NB4 (cell line): Measurements from ENCODE around the gene CEP104.
"Not testable (repeated sequence)": the region's sequence is repeated elsewhere in the genome, so short reads cannot be mapped to it uniquely, and the experiment has no call there.

ENCODE experiments used
- DNase-seq: peaks from one replicate; pipeline ENCODE4 v3.0.0; 2010; ENCODE audit warnings: low read depth
- H3K4me3 ChIP-seq: one replicate; pipeline ENCODE4 v1.5.1; 2011; ENCODE audit warnings: mild to moderate bottlenecking, low read depth, low read length, moderate library complexity
- MYC ChIP-seq: IDR thresholded peaks from 2 replicates; pipeline ENCODE4 v1.6.1; 2011; ENCODE audit warnings: low read depth, low read length
- POLR2A ChIP-seq: IDR thresholded peaks from 2 replicates; pipeline ENCODE4 v1.6.1; 2011; ENCODE audit warnings: mild to moderate bottlenecking; ENCODE audit not compliant: insufficient read length; ENCODE audit errors: extremely low read depth
- TF ChIP-seq, protein P1 (sequence below): IDR thresholded peaks from one replicate; pipeline ENCODE4 v1.5.1; 2012; ENCODE audit warnings: low read depth, low read length
- TF ChIP-seq, protein P2 (sequence below): IDR thresholded peaks from 2 replicates; pipeline ENCODE4 v1.6.1; 2011; ENCODE audit warnings: low read depth, low read length

The CEP104 gene

DNA sequence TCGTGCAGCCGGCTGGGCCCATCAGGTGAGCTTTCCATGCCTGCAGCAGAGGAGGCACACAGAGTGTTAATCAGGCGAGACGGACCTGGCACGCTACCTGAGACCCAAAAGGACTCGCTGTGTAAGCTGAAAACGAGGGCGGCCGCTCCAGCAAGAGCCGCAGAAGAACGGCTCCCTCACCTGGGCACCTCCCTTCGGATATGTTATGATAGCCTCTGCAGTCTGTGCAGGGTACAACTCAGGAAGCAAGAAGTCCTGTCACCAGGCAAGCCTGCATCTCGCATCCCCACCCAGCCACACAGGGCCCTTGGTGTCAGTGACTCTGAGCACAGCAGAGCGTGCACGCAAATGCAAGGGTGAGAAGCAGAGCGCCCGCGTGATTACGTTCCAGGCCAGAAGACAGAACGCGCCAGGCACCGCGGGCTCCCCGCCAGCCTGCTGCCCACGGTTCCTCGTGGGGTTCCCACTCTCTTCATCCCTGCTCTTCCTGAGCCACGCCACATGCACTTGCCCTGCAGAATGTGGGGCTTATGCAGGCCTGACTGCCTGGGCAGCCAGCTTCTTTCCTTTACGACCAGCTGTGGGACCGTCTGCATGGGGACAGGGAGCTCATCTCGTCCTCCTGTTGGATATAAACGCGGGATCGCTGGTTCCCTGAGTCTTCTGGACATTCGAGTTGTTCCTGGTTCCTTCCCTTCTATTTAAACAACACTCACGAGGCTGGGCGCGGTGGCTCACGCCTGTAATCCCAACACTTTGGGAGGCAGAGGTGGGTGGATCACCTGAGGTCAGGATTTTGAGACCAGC lies 40.5 kb downstream of the CEP104 start:
- no peak for DNase-seq
- H3K4me3 ChIP-seq: no peak overlapping the region

DNA sequence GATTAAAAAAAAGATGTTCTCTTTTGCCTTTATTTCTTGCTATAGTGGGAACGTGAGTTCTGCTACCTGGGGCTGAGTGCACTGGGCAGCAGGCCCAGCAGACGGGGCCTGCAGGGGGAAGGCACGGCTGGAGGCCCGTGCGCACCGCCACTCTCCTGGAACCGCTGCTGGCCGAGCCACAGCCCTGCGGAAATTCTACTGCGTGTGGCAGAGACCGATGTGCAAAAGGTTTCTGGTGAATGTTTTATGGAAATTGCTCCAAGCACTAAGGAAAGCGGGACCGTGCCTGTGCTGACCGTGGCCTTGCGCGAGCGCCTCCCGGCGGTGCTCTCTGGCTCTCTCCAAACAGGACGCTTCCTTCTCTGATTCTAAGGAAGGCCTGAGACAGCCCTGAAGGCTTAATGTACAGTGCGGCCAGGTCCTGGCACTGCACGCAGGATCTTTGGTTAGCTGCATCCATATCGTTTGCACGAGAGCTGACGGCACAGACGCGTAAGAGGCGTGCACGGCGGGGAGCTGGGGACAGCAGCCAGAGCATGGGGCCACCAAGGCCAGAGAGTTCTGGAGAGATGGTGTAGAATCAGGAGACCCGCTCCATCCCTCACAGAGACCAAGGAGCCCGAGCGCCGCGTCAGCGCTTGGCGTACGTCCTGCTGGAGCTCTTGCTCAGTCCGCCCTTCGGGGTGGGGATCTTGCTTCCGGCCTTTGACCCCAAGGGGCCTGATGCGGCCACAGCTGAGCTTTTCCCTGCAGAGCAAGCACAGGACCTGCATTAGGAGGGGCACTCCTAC lies 42.0 kb downstream of the CEP104 start:
- no peak overlapping the region for H3K4me3 ChIP-seq
- TF ChIP-seq MYC (no peak), POLR2A (no peak)
- TF ChIP-seq, protein P1, sequence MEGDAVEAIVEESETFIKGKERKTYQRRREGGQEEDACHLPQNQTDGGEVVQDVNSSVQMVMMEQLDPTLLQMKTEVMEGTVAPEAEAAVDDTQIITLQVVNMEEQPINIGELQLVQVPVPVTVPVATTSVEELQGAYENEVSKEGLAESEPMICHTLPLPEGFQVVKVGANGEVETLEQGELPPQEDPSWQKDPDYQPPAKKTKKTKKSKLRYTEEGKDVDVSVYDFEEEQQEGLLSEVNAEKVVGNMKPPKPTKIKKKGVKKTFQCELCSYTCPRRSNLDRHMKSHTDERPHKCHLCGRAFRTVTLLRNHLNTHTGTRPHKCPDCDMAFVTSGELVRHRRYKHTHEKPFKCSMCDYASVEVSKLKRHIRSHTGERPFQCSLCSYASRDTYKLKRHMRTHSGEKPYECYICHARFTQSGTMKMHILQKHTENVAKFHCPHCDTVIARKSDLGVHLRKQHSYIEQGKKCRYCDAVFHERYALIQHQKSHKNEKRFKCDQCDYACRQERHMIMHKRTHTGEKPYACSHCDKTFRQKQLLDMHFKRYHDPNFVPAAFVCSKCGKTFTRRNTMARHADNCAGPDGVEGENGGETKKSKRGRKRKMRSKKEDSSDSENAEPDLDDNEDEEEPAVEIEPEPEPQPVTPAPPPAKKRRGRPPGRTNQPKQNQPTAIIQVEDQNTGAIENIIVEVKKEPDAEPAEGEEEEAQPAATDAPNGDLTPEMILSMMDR: no peak
- TF ChIP-seq, protein P2, sequence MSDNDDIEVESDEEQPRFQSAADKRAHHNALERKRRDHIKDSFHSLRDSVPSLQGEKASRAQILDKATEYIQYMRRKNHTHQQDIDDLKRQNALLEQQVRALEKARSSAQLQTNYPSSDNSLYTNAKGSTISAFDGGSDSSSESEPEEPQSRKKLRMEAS: no peak
- no peak for DNase-seq

More for the DNA sequence above, 40.5 kb downstream of the CEP104 start:
- TF ChIP-seq, protein P2: no peak
- no peak for TF ChIP-seq POLR2A
- TF ChIP-seq, protein P1: no peak
- TF ChIP-seq MYC: no peak

DNA sequence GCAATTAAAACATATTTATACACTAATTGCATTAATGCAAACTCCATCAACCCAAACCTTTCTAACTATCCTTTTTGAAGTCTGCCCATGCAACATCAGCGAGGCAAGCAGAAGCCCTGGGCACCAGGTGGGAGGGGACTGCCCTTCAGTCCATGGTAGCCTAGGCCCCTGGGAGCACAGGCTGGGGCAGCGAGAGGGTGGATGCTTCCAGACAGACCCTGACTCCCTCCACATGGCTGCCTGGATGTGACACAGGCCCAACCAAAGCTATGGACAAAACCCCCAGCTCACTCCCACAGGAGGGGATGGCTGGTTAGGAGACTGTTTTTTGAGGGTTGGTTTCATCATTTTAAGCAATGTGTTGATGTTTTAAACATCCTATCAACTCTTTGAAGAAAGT lies 42.9 kb downstream of the CEP104 start:
- TF ChIP-seq, protein P1: no peak
- TF ChIP-seq, protein P2: no peak
- TF ChIP-seq POLR2A (no peak), MYC (no peak)
- H3K4me3 ChIP-seq: no peak overlapping the region
- DNase-seq: no peak

DNA sequence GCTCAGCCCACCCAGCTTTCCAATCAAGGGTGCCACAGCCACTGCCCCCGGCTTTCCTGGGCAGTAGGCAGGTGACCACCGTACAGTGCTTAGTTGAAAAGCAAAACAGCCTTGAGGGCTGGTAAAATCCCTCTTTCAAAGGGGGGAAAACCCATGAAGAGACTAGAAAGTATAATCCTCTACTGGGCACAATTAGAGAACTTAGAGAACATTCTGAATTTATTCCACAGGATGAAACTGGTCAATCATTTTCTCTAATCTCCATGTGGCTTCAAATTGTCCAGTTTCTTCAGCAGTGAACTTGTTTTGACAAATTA lies 45.5 kb downstream of the CEP104 start:
- no peak for DNase-seq
- TF ChIP-seq, protein P1: no peak
- TF ChIP-seq, protein P2: no peak
- TF ChIP-seq MYC: no peak
- no peak for TF ChIP-seq POLR2A

DNA sequence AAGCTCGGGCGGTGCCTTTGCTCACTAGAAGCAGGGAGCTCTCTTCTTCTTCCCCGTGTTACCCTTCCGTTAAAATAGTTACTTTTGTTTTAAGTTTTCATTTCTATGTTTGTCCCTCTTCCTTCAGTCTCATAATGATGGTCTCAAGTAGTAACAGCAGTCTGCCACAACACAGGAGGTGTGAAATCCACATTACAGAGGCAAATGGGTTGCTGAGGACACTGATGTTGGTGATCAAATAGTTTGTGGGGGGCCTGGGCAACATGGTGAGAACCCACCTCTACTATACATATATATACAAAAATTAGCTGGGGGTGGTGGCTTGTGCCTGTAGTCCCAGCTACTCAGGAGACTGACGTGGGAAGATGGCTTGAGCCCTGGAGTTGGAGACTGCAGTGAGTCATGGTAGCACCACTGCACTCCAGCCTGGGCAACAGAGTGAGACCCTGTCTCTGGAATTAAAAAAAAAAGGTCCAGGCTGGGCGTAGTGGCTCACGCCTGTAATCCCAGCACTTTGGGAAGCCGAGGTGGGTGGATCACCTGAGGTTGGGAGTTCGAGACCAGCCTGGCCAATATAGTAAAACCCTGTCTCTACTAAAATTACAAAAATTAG lies 46.8 kb downstream of the CEP104 start:
- H3K4me3 ChIP-seq, DNase-seq: not testable (repeated sequence)

More for the DNA sequence above, 45.5 kb downstream of the CEP104 start:
- no peak overlapping the region for H3K4me3 ChIP-seq

DNA sequence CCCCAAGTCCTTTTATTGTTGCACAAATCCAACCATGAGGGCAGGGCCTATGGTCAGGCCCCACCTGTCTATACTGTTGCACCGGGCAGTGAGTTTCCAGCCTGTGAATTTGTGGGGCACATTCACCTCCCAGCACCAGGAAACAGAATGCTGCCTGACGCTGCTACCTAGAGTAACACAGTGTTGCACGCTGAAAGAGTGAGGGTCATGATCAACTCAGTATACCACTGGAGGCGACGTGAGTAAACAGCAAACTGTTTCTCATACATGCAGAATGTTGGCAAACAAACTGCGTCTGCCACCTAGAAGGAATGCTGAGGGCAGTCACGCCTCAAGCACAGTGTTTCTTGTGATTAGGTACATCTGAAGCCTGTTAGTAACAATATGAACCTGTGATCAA lies 47.3 kb downstream of the CEP104 start:
- TF ChIP-seq, protein P2: no peak
- TF ChIP-seq MYC (no peak), POLR2A (no peak)
- TF ChIP-seq, protein P1: no peak
- no peak for DNase-seq
- H3K4me3 ChIP-seq: no peak overlapping the region
